K562 (cell line): Measurements from ENCODE around the gene GABRR3.

ENCODE experiments used
- BHLHE40 ChIP-seq: IDR thresholded peaks from 2 replicates; pipeline ENCODE4 v1.6.1; 2011; ENCODE audit warnings: low read length, improper control_type of control experiment
- CTCF ChIP-seq, 3 experiments: IDR thresholded peaks in 2 of 3; conservative IDR thresholded peaks in 1 of 3; 2 replicates each; pipeline ENCODE4 v1.5.1; 2011 to 2012; ENCODE audit warnings: low read length in 3 of 3, mild to moderate bottlenecking in 3 of 3, control low read depth in 2 of 3, improper control_type of control experiment in 1 of 3, inconsistent platforms in 1 of 3, low read depth in 1 of 3, mixed read lengths in 1 of 3, moderate library complexity in 1 of 3; ENCODE audit not compliant: insufficient read depth in 2 of 3
- NCOA1 ChIP-seq: fragments of 450-650 bp; IDR thresholded peaks from 2 replicates; pipeline ENCODE4 v1.6.1; 2016; ENCODE audit warnings: low read depth
- SRSF3 ChIP-seq: fragments of 200-400 bp; formaldehyde crosslinking; IDR thresholded peaks from 2 replicates; pipeline ENCODE4 v1.6.1; 2016; ENCODE audit warnings: mild to moderate bottlenecking, low read length, moderate library complexity; ENCODE audit not compliant: insufficient read depth
- TCF7 ChIP-seq: sonication (generic); IDR thresholded peaks from 2 replicates; pipeline ENCODE4 v1.6.1; 2016; ENCODE audit warnings: antibody characterized with exemption, borderline replicate concordance
- U2AF2 ChIP-seq: fragments of 200-400 bp; formaldehyde crosslinking; optimal IDR thresholded peaks from 2 replicates; pipeline ENCODE3; 2017; ENCODE audit warnings: low read depth, mild to moderate bottlenecking, low read length
- YY1 ChIP-seq, 3 experiments: IDR thresholded peaks; 2 replicates each; pipeline ENCODE4 v1.6.1; 2011; ENCODE audit warnings: low read length in 2 of 3, mild to moderate bottlenecking in 2 of 3, moderate library complexity in 2 of 3, borderline replicate concordance in 1 of 3, control low read depth in 1 of 3, low read depth in 1 of 3; ENCODE audit not compliant: insufficient read depth in 3 of 3, insufficient replicate concordance in 2 of 3, control insufficient read depth in 1 of 3, insufficient read length in 1 of 3; ENCODE audit errors: extremely low read depth in 1 of 3
- ZNF174 ChIP-seq: fragments of 250-450 bp; sonication (Bioruptor Pico); IDR thresholded peaks from 2 replicates; pipeline ENCODE4 v1.4.0; 2020; ENCODE audit warnings: mild to moderate bottlenecking
- TF ChIP-seq, protein P1 (sequence below): sonication (generic); formaldehyde crosslinking; IDR thresholded peaks from 2 replicates; pipeline ENCODE4 v1.9.0; 2022; ENCODE audit warnings: mild to moderate bottlenecking, missing genetic modification reagents

GRCh38 chr3:97958396-97958795, 76.7 kb downstream of the GABRR3 start:
- no peak for TF ChIP-seq U2AF2
- TF ChIP-seq CTCF (IDR thresholded peaks at IDR 0.05 in 2 of 3, conservative IDR thresholded peaks at IDR 0.05 in 1 of 3; ENCODE audit: insufficient read depth in 2 of 3, low read depth in 1 of 3, low read length in 3 of 3) = no peak
- TF ChIP-seq SRSF3 = no peak
- TF ChIP-seq NCOA1 = no peak
- no peak for TF ChIP-seq TCF7
- no peak for TF ChIP-seq BHLHE40
- no peak for TF ChIP-seq YY1 (IDR thresholded peaks at IDR 0.05; ENCODE audit: borderline replicate concordance in 1 of 3, control insufficient read depth in 1 of 3, extremely low read depth in 1 of 3, insufficient read depth in 3 of 3, insufficient read length in 1 of 3, insufficient replicate concordance in 2 of 3, low read depth in 1 of 3, low read length in 2 of 3)
- TF ChIP-seq, protein P1, sequence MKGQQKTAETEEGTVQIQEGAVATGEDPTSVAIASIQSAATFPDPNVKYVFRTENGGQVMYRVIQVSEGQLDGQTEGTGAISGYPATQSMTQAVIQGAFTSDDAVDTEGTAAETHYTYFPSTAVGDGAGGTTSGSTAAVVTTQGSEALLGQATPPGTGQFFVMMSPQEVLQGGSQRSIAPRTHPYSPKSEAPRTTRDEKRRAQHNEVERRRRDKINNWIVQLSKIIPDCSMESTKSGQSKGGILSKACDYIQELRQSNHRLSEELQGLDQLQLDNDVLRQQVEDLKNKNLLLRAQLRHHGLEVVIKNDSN (CRISPR knock-in tag) = no peak
- no peak for TF ChIP-seq ZNF174 (CRISPR knock-in tag)
